Left ventricle myocardium superior (tissue), 1 donor: ENCODE data around the gene BTG4. TPM values are rescaled to one million over a fixed set of nuclear protein-coding genes. Genes with fewer than 3 reads are reported as not detected.

Source experiments
- ATAC-seq: fragments of 200-7000 bp; cut with Tn5 transposase; one replicate; pipeline ENCODE4 v1.9.1; 2020; ENCODE audit warnings: mild to moderate bottlenecking, moderate library complexity
- DNase-seq: peaks from one replicate; pipeline ENCODE4 v3.0.0-alpha.2; 2020
- intact Hi-C: fragments of 100-400 bp; cut with micrococcal nuclease; formaldehyde crosslinking; loops from one replicate; pipeline ENCODE4 v1.11.0; 2022
- total RNA-seq: library from RNA; stranded (reverse); fragmentation: NEBNext Ultra II Directional; extraction: Animal tissue kit (Norgen Biotek cat#: 25700); gene quantifications from one replicate; pipeline ENCODE4 v1.2.1, GENCODE V29; 2021
- donor health status: DM: no; HTN: yes; CAD: no; lungs with severe emphysema.

BTG4 gene
- total RNA-seq, 1 donor from 2014 or later: not detected

DNA sequence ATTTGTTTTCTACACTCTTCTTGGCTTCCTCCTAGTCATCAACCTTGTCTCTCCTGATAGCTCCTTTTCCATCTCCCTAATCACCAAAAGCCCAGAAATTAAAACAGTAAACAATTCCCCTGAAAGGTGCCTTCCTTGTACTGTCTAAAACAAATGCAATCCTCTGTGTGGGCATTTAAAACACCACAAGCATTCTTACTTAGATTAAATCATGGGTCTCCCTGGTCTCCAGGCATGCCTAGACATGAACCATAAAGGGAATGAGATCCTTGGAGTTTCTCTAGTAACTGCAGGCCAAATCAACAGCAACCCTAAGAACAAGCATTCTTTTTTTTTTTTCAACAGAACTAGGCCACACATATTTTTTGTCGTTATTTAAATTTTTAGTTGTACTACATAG lies 1.9 kb downstream of the BTG4 start:
- intact Hi-C loops: no loop called here
- no peak for ATAC-seq

GRCh38 chr11:111502611-111503010 lies 9.6 kb downstream of the BTG4 start:
- ATAC-seq: no peak
- DNase-seq: no peak
- intact Hi-C loops: no loop called here

More for the DNA sequence above, 1.9 kb downstream of the BTG4 start:
- DNase-seq: no peak

DNA sequence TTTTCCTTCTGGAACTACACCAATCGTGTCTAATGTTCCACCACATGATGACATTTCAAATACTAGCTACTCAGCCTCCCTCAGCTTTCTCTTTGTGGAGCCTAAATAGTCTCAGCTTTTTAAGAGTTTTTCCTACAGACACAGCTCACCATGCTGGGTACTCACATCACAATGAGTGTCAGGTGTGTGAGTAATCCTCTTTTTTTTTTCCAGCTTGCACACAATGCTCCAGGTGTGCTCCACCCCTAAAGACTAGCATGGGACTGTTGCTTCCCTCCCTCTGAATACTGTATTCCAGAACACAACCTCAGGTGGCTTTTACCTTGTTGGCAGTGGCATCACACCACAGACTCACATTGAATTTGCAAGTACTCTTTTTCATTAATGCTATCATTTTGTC lies 11.7 kb downstream of the BTG4 start:
- intact Hi-C loops: no loop called here
- DNase-seq (no peak), ATAC-seq (no peak)

- intact Hi-C loops: no loop called here
- ATAC-seq (no peak), DNase-seq (no peak)
Measured at GRCh38 chr11:111499483-111499882, 12.7 kb downstream of the BTG4 start.

- intact Hi-C loops: no loop called here
- ATAC-seq (no peak), DNase-seq (no peak)
Measured at GRCh38 chr11:111494040-111494439, 18.1 kb downstream of the BTG4 start.

DNA sequence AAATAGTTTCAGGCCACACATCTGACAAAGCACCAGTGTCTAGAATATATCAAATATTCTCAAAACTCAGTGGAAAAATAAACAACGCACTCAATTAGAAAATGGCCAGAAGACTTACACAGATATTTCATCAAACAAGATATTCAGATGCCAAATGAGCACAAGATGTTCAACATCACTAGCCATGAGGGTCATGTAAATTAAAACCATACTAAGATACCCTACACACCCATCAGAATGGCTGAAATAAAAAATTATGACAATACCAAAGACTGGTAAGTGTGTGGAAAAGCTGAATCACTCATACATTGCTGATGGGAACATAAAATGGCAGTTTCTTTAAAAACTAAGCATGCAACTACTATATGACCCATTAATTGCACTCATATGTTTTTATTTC lies 21.7 kb downstream of the BTG4 start:
- no peak for ATAC-seq
- intact Hi-C loops: no loop called here
- no peak for DNase-seq

DNA sequence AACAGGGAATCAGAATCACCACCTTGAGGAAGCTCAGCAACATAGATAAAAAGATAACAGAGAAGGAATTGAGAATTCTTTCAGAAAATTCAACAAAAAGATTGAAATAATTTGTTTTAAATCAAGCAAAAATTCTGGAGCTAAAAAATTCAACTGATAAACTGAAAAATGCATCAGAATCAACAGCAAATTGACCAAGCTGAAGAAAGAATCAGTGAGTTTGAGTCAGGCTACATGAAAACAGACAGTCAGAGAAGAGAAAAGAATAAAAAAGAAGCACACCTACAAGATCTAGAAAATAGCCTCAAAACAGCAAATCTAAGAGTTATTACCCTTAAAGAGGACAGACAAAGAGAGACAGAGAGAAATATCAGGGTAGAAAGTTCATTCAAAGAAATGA lies 28.8 kb downstream of the BTG4 start:
- ATAC-seq: no peak
- intact Hi-C loops: no loop called here
- no peak for DNase-seq

GRCh38 chr11:111479666-111480065 lies 32.5 kb downstream of the BTG4 start:
- ATAC-seq: no peak
- DNase-seq: no peak
- intact Hi-C loops: no loop called here

DNA sequence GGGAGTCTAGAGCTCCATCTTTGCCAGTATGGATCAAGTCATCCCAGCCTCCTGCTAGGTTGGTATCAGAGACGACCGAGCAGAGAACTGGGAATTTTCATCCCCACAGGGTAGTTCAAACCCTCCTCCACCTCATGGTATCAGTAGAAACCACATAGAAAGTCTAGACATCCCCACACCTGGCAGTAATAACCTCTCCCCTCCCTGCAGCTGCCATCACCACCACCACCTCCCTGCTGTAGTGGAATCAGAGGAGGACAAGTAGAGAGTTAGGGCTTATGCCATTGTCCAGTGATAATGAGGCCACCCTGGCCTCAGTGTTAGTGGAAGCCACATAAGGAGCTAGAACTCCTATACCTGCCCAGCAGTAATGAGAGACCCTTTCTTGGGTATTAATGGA lies 34.3 kb downstream of the BTG4 start:
- intact Hi-C loops: no loop called here
- no peak for DNase-seq
- no peak for ATAC-seq

GRCh38 chr11:111476956-111477355 lies 35.2 kb downstream of the BTG4 start:
- DNase-seq (no peak), ATAC-seq (no peak)

DNA sequence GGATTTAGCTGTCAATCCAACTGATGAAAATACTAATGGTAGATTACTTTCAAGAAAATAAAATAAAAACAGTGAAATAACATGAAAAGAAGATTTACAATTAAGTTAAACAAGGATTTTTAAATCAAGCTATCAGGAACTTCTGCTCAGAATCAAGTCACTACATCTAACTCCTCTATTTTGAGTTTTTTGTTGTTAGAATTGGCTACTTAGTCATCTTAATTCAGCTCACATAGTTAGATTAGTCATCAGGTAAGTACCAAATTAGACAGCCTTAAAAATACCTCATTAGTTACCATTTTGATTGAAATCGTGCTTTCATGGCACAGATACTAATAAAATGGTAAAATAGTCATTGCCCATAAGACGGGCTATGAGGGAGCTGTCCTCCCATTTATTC lies 35.8 kb downstream of the BTG4 start:
- ATAC-seq (no peak), DNase-seq (no peak)
- intact Hi-C loops: no loop called here

More at GRCh38 chr11:111476956-111477355, 35.2 kb downstream of the BTG4 start:
- intact Hi-C loops: no loop called here

GRCh38 chr11:111474432-111474831 lies 37.8 kb downstream of the BTG4 start:
- no peak for DNase-seq
- no peak for ATAC-seq
- intact Hi-C loops: no loop called here

DNA sequence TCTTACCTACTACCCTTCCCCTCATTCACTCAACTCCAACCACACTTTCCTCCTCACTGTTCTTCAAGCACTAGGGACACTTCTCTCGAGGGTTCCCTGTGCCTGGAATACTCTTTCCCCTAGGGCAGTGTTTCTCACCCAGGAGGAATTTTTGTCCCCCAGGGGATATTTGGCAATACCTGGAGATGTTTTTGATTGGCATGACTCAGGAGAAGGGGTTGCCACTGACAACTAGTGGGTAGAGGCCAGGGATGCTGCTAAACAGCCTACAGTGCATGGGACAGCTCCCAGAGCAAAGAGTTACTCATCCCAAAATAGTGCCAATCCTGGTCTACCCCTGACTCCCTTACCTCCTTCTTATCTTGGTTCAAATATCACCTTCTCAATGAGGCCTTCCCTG lies 40.0 kb downstream of the BTG4 start:
- intact Hi-C loops: no loop called here
- ATAC-seq (no peak), DNase-seq (no peak)

DNA sequence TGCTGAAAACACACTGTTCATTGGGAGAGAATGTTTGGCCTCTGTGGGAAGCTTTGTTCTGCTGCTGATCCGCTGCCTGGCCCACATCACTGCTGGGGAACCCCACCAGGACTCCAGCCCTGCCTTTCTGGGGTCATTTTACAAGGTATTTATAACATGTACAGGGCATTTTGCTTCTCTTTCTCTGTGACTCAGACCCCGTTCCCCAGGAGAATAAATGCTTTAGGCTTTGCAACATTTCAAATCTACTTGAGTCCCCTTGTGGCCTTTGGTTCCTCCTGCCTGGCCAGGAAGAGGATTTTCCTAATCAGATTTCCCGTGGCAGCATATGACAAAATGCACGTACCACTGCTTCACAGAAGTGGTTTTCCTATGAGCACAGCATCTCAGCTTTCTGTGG lies 43.0 kb downstream of the BTG4 start:
- DNase-seq: no peak
- no peak for ATAC-seq
- intact Hi-C loops: no loop called here

- intact Hi-C loops: no loop called here
- ATAC-seq: no peak
- no peak for DNase-seq
Measured at GRCh38 chr11:111466615-111467014, 45.6 kb downstream of the BTG4 start.

DNA sequence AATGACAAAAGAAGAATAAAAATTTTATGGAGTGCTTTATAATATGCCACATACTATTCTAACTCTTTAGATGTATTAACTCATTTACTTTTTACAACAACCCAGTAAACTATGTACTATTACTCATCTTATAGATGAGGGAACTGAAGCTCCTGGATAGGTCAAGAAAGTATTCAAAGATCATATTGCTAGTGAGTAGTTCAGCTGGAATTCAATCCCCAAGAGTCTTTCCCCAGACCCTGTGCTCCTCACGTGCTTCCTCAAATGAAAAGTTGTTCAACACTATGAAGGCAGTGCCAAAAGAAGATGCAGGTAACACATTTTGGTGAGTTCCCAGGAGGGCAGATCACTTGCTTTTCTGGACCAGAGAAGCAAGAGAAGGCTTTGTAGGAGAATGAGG lies 46.8 kb downstream of the BTG4 start:
- DNase-seq: no peak
- ATAC-seq: no peak

GRCh38 chr11:111463276-111463675 lies 48.9 kb downstream of the BTG4 start:
- DNase-seq: no peak
- ATAC-seq: no peak
- intact Hi-C loops: no loop called here

More for the DNA sequence above, 46.8 kb downstream of the BTG4 start:
- intact Hi-C loops: no loop called here

DNA sequence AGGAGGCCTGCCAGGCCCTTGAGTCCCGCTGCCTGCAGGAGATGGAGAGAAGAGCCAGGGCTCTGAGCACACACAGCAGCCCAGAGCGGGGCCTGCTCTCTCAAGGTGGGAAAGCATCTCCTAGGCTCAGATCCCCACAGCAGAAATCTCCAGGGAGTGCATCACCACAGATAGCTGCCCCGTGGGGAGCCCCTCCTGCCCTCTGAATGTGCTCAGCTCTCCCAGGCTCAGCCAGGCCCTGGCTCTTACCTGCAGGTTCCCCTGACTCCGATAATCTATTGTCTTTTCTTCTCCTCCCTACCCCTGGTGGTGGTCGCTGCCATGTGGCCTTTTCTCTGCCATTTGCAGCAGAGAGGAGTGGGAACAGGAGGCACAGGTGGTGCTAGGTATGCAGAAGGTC lies 49.9 kb downstream of the BTG4 start:
- no peak for ATAC-seq
- no peak for DNase-seq
- intact Hi-C loops: no loop called here

GRCh38 chr11:111461460-111462235 lies 50.5 kb downstream of the BTG4 start:
- ATAC-seq: no peak
- intact Hi-C loops: no loop called here
- no peak for DNase-seq

DNA sequence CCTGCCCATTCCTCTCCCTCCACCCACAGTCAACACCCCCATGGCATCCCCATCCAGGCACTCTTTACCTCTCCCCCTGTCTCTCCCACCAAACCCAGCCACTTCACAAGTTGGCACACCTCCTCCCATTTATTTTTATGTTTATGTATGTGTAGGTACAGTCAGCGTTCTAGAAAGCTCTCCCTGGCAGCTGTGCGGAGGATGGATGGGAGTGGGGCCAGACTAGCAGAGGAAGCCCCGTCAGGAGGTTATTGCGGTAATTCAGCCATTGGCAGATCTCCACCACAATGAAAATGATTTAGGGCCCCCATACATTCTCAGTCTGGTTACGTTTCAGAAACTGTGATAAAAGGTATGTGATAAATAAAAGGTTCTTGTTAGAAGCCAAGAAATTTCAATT lies 51.3 kb downstream of the BTG4 start:
- DNase-seq (no peak), ATAC-seq (no peak)
- intact Hi-C loops: no loop called here

- ATAC-seq (no peak), DNase-seq (no peak)
- intact Hi-C loops: no loop called here
Measured at GRCh38 chr11:111460340-111460739, 51.8 kb downstream of the BTG4 start.
